ENCODE data around the gene IL13. TPM values are rescaled to one million over a fixed set of nuclear protein-coding genes. Genes with fewer than 3 reads are reported as not detected.
A peak's percentile ranks its signal among the peaks of the same experiment; 100 is the strongest.

Gene IL13
- total RNA-seq, 1 experiment from 2014 or later, result not detected

DNA sequence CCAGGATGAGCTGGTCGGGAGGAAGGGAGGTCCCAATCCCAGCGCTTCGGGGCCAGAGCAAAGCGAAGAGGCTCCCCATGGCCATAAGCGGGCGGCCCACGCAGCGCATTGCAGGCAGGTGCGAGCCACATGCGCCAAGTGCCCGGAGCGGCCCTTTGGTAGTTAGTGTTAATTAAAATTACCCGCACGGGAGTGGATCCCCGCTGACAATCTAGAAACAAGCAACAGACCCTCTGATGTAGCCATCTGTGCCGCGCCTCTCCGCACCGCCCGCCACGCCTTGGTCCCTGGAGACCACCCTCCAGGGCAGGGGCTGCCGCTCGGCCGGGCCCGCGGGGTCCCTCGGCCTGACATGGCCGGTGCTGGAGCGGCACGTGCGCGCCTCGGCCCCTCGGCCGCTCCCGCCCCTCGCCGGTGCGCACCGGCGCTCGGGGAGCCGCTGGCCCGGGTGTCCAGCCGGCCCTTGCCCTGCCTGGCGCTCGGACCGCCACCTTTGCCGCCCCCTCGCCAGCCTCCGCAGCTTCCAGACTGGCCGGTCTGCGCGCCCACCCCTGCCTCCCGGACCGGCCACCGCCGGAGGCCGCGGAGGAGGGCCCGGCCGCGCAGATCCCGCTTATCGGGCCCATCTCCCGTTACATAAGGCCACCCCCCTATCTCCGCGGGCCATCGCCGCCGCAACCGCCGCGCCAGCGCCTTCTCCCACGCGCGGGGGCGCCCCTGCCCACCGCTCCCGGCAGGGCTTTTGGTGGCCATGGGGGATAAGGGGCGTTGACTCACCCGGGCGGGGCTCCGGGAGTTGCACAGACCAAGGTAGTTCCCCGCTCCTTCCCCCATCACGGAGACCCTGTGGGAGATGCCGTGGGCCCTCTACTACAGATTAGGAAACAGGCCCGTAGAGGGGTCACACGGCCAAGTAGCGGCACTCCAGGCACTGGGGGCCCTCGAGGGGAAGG is 1.9 kb upstream of the IL13 start:
- no peak for DNase-seq
- Mint-ChIP-seq H3K4me1 (ENCODE audit: low read depth, unreplicated experiment) (no peaks in the 10 kb centered on the region), H3K27ac (ENCODE audit: unreplicated experiment) (no peak overlapping the region), H3K4me3 (ENCODE audit: unreplicated experiment) (no peak overlapping the region), H3K36me3 (ENCODE audit: insufficient read depth, unreplicated experiment) (no peaks in the 10 kb centered on the region), H3K9me3 (ENCODE audit: unreplicated experiment) (no peaks in the 10 kb centered on the region), H3K27me3 (ENCODE audit: insufficient read depth, unreplicated experiment) (no peaks in the 10 kb centered on the region)
- ChIA-PET CTCF (no interaction called here), POLR2A (no interaction called here)
- TF ChIP-seq, protein P1, sequence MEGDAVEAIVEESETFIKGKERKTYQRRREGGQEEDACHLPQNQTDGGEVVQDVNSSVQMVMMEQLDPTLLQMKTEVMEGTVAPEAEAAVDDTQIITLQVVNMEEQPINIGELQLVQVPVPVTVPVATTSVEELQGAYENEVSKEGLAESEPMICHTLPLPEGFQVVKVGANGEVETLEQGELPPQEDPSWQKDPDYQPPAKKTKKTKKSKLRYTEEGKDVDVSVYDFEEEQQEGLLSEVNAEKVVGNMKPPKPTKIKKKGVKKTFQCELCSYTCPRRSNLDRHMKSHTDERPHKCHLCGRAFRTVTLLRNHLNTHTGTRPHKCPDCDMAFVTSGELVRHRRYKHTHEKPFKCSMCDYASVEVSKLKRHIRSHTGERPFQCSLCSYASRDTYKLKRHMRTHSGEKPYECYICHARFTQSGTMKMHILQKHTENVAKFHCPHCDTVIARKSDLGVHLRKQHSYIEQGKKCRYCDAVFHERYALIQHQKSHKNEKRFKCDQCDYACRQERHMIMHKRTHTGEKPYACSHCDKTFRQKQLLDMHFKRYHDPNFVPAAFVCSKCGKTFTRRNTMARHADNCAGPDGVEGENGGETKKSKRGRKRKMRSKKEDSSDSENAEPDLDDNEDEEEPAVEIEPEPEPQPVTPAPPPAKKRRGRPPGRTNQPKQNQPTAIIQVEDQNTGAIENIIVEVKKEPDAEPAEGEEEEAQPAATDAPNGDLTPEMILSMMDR (IDR thresholded peaks at IDR 0.05; ENCODE audit: insufficient read depth in 1 of 2, low read depth in 1 of 2, low read length in 1 of 2, severe bottlenecking in 1 of 2, unreplicated experiment in 1 of 2), result no peak
- intact Hi-C loops (cut with micrococcal nuclease; ENCODE audit: unreplicated experiment), result no loop called here
- Histone ChIP-seq H3K27me3 (replicated peaks; ENCODE audit: control insufficient read depth, insufficient read depth, low read length) (no peaks in the 10 kb centered on the region), H3K4me1 (no peaks in the 10 kb centered on the region), H3K9me3 (no peaks in the 10 kb centered on the region), H3K36me3 (ENCODE audit: control insufficient read depth, insufficient read depth, low read length) (no peaks in the 10 kb centered on the region), H3K4me3 (ENCODE audit: low read depth, low read length) (peak overlapping the region; percentile 12; the same call in 1 of the 2 replicates)
- BruUV-seq (replicated peaks), result no TSS peak

GRCh38 chr5:132656774-132657355 is 1.1 kb upstream of the IL13 start:
- no peaks in the 10 kb centered on the region for H3K4me1 Mint-ChIP-seq (ENCODE audit: low read depth, unreplicated experiment)
- Histone ChIP-seq H3K27me3 (replicated peaks; ENCODE audit: control insufficient read depth, insufficient read depth, low read length) (no peaks in the 10 kb centered on the region), H3K9me3 (no peaks in the 10 kb centered on the region), H3K36me3 (ENCODE audit: control insufficient read depth, insufficient read depth, low read length) (no peaks in the 10 kb centered on the region), H3K4me1 (no peaks in the 10 kb centered on the region), H3K4me3 (ENCODE audit: low read depth, low read length) (no peak overlapping the region)
- ChIA-PET POLR2A (no interaction called here), CTCF (no interaction called here)
- no TSS peak for BruUV-seq (replicated peaks)
- H3K27me3 Mint-ChIP-seq (ENCODE audit: insufficient read depth, unreplicated experiment), result no peaks in the 10 kb centered on the region
- no peak for DNase-seq
- TF ChIP-seq, protein P1 (IDR thresholded peaks at IDR 0.05; ENCODE audit: insufficient read depth in 1 of 2, low read depth in 1 of 2, low read length in 1 of 2, severe bottlenecking in 1 of 2, unreplicated experiment in 1 of 2), result no peak
- H3K27ac Mint-ChIP-seq (ENCODE audit: unreplicated experiment), result no peak overlapping the region
- H3K36me3 Mint-ChIP-seq (ENCODE audit: insufficient read depth, unreplicated experiment), result no peaks in the 10 kb centered on the region
- no peaks in the 10 kb centered on the region for H3K9me3 Mint-ChIP-seq (ENCODE audit: unreplicated experiment)
- no peak overlapping the region for H3K4me3 Mint-ChIP-seq (ENCODE audit: unreplicated experiment)
- intact Hi-C loops (cut with micrococcal nuclease; ENCODE audit: unreplicated experiment), result no loop called here

- intact Hi-C loops (cut with micrococcal nuclease; ENCODE audit: unreplicated experiment), result no loop called here
- Mint-ChIP-seq H3K4me3 (ENCODE audit: unreplicated experiment) (no peak overlapping the region), H3K4me1 (ENCODE audit: low read depth, unreplicated experiment) (peaks cover 1% of the 10 kb centered on the region), H3K9me3 (ENCODE audit: unreplicated experiment) (no peaks in the 10 kb centered on the region), H3K27ac (ENCODE audit: unreplicated experiment) (no peak overlapping the region), H3K36me3 (ENCODE audit: insufficient read depth, unreplicated experiment) (no peaks in the 10 kb centered on the region), H3K27me3 (ENCODE audit: insufficient read depth, unreplicated experiment) (no peaks in the 10 kb centered on the region)
- CTCF ChIA-PET, result no interaction called here
- BruUV-seq (replicated peaks), result no TSS peak
- DNase-seq, result no peak
- peaks cover 4% of the 10 kb centered on the region for H3K4me1 ChIP-seq
- no peak overlapping the region for H3K4me3 ChIP-seq (ENCODE audit: low read depth, low read length)
- H3K36me3 ChIP-seq (ENCODE audit: control insufficient read depth, insufficient read depth, low read length), result no peaks in the 10 kb centered on the region
- POLR2A ChIA-PET, result interaction anchor here (0.6 kb wide), 1 partner anchor 14 kb away, joined by 13 read pairs; no protein-coding TSS in a partner anchor
- TF ChIP-seq, protein P1 (IDR thresholded peaks at IDR 0.05; ENCODE audit: insufficient read depth in 1 of 2, low read depth in 1 of 2, low read length in 1 of 2, severe bottlenecking in 1 of 2, unreplicated experiment in 1 of 2), result no peak
- no peaks in the 10 kb centered on the region for H3K27me3 ChIP-seq (replicated peaks; ENCODE audit: control insufficient read depth, insufficient read depth, low read length)
- no peaks in the 10 kb centered on the region for H3K9me3 ChIP-seq
These were observed 669 bp downstream of the IL13 start for GRCh38 chr5:132658381-132659302.

All from Caco-2 (cell line).